ENCODE data around the gene UCMA.

DNA sequence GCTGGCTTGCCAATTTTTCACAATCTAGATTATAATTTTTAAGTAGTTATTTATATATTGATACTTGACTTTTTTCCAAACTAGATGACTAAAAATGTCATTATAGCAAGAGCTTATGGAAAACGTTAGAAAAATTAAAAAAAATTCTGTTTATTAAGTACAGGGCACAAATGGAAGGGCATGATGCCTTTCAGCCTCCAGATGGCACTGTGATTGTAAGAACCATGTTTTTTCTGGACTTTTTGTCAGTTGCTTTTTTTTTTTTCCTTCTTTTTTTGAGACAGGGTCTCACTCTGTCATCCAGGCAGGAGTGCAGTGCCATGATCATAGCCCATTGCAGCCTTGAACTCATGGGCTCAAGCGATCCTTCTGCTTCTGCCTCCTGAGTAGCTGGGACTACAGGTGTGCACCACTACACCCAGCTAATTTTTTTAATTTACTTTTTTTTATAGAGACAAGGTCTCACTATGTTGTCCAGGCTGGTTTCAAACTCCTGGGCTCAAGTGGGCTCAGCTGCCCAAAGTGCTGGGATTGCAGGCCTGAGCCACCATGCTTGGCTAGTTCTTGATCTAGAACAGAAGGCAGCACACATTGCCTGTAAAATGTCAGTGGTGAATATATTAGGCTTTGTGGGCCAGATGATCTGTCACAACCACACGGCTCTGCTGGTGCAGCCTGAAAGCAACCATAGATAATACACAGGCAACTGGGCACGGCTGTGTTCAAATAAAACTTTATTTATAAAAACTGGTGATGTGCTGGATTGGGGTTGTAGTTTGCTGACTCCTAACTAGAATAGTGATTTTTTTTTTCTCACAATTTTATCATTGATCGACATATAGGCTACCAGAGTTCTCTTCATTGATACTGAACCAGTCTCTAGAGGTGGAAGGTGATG lies 27.4 kb downstream of the UCMA start:
- TF ChIP-seq, protein P1, sequence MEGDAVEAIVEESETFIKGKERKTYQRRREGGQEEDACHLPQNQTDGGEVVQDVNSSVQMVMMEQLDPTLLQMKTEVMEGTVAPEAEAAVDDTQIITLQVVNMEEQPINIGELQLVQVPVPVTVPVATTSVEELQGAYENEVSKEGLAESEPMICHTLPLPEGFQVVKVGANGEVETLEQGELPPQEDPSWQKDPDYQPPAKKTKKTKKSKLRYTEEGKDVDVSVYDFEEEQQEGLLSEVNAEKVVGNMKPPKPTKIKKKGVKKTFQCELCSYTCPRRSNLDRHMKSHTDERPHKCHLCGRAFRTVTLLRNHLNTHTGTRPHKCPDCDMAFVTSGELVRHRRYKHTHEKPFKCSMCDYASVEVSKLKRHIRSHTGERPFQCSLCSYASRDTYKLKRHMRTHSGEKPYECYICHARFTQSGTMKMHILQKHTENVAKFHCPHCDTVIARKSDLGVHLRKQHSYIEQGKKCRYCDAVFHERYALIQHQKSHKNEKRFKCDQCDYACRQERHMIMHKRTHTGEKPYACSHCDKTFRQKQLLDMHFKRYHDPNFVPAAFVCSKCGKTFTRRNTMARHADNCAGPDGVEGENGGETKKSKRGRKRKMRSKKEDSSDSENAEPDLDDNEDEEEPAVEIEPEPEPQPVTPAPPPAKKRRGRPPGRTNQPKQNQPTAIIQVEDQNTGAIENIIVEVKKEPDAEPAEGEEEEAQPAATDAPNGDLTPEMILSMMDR (conservative IDR thresholded peaks at IDR 0.05 in 1 of 2, IDR thresholded peaks at IDR 0.05 in 1 of 2; ENCODE audit: low read depth in 1 of 2, low read length in 2 of 2): peak; percentile 64 to 71
- TF ChIP-seq EZH2 (IDR thresholded peaks at IDR 0.05; ENCODE audit: low read length, missing control alignments): no peak
